SK-N-DZ (cell line): Measurements from ENCODE around the gene EFCAB14. TPM values are rescaled to one million over a fixed set of nuclear protein-coding genes. Genes with fewer than 3 reads are reported as not detected.
"Not testable (repeated sequence)": the region's sequence is repeated elsewhere in the genome, so short reads cannot be mapped to it uniquely, and the experiment has no call there.

Experiments
- DNase-seq: peaks from one replicate; pipeline ENCODE4 v3.0.0-alpha.2; 2015; ENCODE audit warnings: low spot score
- polyA plus RNA-seq, 2 experiments: library from polyadenylated mRNA; depleted of rRNA; stranded (reverse); fragments of >200 nt; gene quantifications; 2 replicates each; pipeline ENCODE4 v1.2.3, GENCODE V29; 2014

EFCAB14 gene
- 9.6 and 10.4 TPM in 2 replicates for polyA plus RNA-seq (2014; cell fraction: cytosol; rRNA removed)
- polyA plus RNA-seq (2014; cell fraction: nucleus; rRNA removed): 15.5 and 16.2 TPM in 2 replicates

- DNase-seq: peak; percentile 88
Measured at GRCh38 chr1:46718727-46719622, at the start of gene EFCAB14. Gene EFCAB14, minus strand, starts transcription at chr1:46719114. Its CDS starts 1,027 bp downstream, at chr1:46718087.

DNA sequence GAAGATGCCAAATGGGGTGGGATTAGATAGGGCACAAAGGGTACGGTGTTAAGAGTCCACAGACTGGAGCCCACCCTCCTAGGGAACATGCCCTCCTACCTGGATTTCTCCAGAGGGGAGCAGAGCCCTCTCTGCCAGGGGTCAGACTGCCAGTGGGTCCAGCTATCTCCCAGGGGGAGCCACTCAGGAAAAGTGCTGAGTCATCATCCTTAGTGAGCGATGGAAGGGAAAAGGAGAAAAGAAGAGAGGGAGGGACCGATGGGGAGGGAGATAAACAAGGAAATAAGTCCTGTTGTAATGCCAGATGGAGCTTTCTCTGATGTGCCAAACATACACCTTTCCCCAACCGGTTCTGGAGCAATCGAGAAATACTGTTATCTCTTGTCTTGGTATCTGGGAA lies 49.5 kb upstream of the EFCAB14 start:
- no peak for DNase-seq

- DNase-seq: no peak
Measured at GRCh38 chr1:46767649-46768282, 48.9 kb upstream of the EFCAB14 start.

GRCh38 chr1:46764402-46764801 lies 45.5 kb upstream of the EFCAB14 start:
- DNase-seq: no peak

- DNase-seq: no peak
Measured at GRCh38 chr1:46761740-46762139, 42.8 kb upstream of the EFCAB14 start.

DNA sequence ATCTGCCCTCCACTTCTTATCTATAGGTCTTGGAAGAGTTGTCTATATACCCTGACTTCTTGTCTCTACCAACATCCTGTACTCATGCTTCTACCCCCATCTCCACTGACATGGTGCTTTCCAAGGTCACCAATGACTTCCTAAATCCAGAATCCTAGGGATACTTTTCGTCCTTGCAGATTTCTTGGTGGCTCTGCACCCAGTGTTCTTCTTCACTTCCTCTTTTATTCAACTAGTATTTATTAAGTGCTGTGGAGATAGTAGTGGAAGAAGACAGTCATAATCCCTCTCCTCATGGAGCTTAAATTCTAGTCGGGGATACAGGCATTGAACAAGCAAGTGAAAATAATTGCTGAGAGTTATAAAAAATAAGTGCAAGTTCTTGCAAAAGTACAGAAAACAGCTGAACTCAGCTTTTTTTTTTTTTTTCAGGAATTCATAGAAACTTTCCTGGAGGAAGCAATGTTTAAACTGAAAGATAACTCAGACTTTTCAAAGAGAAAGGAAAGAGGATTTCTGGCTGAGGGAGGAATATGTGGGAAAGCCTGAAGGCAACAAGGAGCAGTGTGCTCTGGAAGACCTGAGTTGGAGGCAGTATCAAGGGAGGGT lies 41.7 kb upstream of the EFCAB14 start:
- no peak for DNase-seq

DNA sequence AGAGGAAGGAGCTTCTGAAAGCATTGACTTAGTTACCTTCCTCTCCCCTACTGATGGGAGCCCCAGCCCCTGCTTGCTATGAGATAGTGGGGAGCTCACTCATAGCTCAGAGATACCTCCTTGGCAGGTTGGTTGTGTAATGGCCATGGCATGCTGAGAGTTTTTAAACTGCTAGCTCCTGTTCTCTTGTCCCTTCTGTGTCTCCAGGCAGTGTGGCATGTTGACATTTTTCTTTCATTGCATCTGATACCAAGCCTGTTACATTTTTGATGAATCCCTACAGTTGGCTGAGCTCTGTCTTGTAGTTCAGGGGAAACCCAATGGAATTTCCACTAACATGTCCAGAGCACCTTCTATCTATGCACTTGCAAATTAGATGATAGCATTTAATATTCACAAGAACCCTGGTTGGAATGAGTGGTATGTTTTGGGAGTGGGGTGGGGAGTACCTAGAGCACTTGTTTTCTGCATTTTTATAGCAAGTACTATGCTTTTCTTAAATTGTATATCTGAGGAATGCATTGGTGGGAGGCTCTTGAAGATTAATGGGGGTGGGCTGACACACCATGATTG lies 39.1 kb upstream of the EFCAB14 start:
- no peak for DNase-seq

DNA sequence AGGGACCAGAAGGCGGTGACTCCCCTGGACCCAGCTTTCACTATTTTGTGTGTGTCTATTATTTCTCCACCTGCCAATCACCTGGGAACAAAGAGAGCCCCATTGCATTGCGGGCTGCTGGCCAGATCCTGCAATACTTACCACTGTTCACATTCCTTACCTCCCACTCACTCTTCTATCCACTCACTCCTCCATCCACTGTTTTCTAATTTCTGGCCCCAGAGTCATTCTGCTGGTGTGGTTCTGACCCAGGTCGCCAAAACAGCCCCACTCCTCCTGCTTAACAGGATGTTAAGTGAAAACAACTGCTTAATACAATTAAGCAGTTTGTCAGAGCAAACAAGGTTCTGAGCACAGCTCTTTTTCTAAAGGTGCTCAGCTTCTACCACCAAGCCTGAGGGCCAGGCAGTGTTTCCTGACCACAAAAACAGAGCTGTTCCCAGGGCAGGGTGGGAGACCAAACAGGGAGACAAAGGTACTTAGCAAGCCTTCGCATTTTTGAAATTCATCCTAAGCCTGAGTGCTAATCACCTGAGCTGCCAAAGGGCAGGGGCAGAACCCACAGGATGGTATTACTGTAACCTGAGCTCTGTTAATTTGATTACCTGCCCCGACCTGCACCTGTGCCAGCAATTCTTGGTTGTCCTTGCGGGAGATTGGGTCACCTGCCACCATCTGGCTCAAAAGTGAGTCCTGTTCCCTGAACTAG lies 38.5 kb upstream of the EFCAB14 start:
- DNase-seq: no peak

DNA sequence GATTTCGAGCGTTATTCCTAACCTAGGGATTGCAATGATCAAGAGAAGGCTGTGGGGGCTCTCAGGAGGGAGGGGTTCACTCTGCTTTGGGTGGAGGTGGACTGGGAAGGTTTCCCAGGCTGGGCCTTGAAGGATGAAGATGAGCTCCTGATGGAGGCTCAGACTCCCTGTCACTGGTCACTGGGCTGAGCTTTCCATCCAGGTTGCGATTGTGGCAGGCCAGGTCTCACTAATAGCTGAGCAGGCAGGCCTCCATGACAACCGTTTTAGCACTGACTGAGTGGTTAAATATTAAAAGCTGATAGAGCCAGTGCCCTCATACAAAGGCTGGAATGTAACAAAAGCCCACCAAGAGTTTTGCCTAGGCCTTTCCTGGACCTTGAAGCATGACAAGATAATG lies 36.2 kb upstream of the EFCAB14 start:
- no peak for DNase-seq

DNA sequence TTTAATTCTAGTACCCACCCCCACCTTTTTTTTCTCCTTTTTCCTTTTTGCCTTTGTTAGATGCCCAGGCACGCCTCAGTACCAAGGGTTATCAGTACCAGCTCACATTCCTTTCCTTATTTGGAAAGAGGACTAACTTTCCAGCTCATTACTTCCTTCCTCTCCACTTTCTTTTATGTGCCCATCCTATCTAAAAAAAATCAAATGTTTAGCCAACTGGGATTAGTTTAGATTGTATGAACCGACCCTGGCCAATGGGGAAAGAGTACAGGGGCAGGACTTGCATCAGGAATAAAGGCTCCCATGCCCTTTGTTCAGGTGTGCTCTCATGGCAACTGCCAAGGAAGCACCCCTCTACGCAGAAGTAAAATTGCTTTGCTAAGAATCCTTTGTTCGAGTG lies 35.8 kb upstream of the EFCAB14 start:
- DNase-seq: not testable (repeated sequence)

GRCh38 chr1:46753985-46754384 lies 35.1 kb upstream of the EFCAB14 start:
- no peak for DNase-seq

GRCh38 chr1:46749921-46750404 lies 31.0 kb upstream of the EFCAB14 start:
- no peak for DNase-seq

DNA sequence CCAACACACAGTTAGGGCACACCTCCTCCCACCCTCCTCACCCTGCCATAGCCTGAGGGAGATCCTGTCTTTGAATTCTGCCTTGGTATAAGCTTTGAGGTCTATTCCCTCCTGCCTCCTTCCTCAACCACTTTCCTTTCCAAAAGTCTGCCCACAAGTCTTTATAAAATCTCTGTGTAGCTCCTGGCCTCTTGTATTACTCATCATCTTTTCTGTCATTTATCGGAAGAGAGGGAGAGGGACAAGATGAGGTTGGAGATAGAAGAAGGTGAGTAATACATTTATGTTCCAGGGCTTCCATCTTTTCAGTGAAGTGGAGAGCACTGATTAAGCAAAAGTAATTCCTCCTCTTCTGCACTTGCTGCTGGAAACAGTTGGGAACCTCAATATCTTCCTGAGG lies 30.5 kb upstream of the EFCAB14 start:
- no peak for DNase-seq

- peak; percentile 21 for DNase-seq
Measured at GRCh38 chr1:46747683-46748288, 28.9 kb upstream of the EFCAB14 start.

DNA sequence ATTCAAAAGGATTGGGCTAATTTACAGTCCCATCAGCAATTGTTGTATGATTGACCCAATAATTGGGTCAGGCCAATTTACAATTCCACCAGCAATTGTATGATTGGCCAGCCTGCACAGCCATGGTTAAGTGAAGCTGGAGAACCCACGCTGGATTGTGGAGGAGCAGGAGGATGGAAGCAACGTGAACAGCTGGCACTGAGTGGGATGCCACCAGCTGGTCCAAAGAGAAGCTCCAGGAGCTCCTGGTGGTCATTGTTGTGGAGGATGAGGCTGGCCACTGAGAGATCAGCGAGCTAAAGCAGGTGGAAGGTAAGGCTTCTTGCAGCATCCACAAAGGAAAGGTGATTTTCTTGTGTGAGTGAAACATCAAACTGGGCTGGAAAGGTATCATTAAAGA lies 23.2 kb upstream of the EFCAB14 start:
- DNase-seq: no peak

GRCh38 chr1:46735708-46736324 lies 16.9 kb upstream of the EFCAB14 start:
- DNase-seq: no peak

- DNase-seq: not testable (repeated sequence)
Measured at GRCh38 chr1:46728327-46728873, 9.5 kb upstream of the EFCAB14 start.

- DNase-seq: no peak
Measured at GRCh38 chr1:46725736-46726108, 6.8 kb upstream of the EFCAB14 start.

- DNase-seq: peak; percentile 78
Measured at GRCh38 chr1:46724991-46725735, 6.2 kb upstream of the EFCAB14 start.
